NCI-H2227 treated with DMSO at 0.1 percent for 48 hours (cell line): ENCODE measurements around the gene FARS2.

Source experiments
- DNase-seq: peaks from one replicate; lab custom pipeline; 2025; lab: John Stamatoyannopoulos, UW

Gene FARS2

GRCh38 chr6:5729080-5729434 lies 467.7 kb downstream of the FARS2 start:
- no peak for DNase-seq

- DNase-seq: no peak
Observed at GRCh38 chr6:5729813-5730517, 468.7 kb downstream of the FARS2 start.

GRCh38 chr6:5730585-5731263 lies 469.4 kb downstream of the FARS2 start:
- DNase-seq: no peak

GRCh38 chr6:5731435-5731834 lies 470.1 kb downstream of the FARS2 start:
- DNase-seq: no peak

- DNase-seq: no peak
Observed at GRCh38 chr6:5732496-5732895, 471.2 kb downstream of the FARS2 start.

- no peak for DNase-seq
Observed at GRCh38 chr6:5736016-5736738, 474.9 kb downstream of the FARS2 start.

- no peak for DNase-seq
Observed at GRCh38 chr6:5737460-5737859, 476.1 kb downstream of the FARS2 start.

- DNase-seq: no peak
Observed at GRCh38 chr6:5738211-5738610, 476.9 kb downstream of the FARS2 start.

- DNase-seq: no peak
Observed at GRCh38 chr6:5744497-5744896, 483.2 kb downstream of the FARS2 start.

GRCh38 chr6:5745081-5745480 lies 483.8 kb downstream of the FARS2 start:
- no peak for DNase-seq

GRCh38 chr6:5746053-5746758 lies 484.9 kb downstream of the FARS2 start:
- no peak for DNase-seq

- DNase-seq: no peak
Observed at GRCh38 chr6:5746759-5747130, 485.4 kb downstream of the FARS2 start.

GRCh38 chr6:5747379-5747778 lies 486.1 kb downstream of the FARS2 start:
- no peak for DNase-seq

- no peak for DNase-seq
Observed at GRCh38 chr6:5749016-5749650, 487.8 kb downstream of the FARS2 start.

- DNase-seq: no peak
Observed at GRCh38 chr6:5749651-5750215, 488.4 kb downstream of the FARS2 start.

- DNase-seq: no peak
Observed at GRCh38 chr6:5751525-5752390, 490.4 kb downstream of the FARS2 start.

GRCh38 chr6:5752391-5752680 lies 491.0 kb downstream of the FARS2 start:
- DNase-seq: no peak

GRCh38 chr6:5753209-5753608 lies 491.9 kb downstream of the FARS2 start:
- DNase-seq: no peak

GRCh38 chr6:5754904-5755303 lies 493.6 kb downstream of the FARS2 start:
- DNase-seq: no peak

- no peak for DNase-seq
Observed at GRCh38 chr6:5759571-5759970, 498.3 kb downstream of the FARS2 start.

GRCh38 chr6:5761370-5761769 lies 500.1 kb downstream of the FARS2 start:
- no peak for DNase-seq
